GM19452 (cell line): Measurements from ENCODE around the gene FHIT.

Experiments
- ATAC-seq: cut with Tn5 transposase; IDR thresholded peaks from one replicate; pipeline ENCODE4 v1.9.1; 2021; ENCODE audit not compliant: unreplicated experiment

Gene FHIT

DNA sequence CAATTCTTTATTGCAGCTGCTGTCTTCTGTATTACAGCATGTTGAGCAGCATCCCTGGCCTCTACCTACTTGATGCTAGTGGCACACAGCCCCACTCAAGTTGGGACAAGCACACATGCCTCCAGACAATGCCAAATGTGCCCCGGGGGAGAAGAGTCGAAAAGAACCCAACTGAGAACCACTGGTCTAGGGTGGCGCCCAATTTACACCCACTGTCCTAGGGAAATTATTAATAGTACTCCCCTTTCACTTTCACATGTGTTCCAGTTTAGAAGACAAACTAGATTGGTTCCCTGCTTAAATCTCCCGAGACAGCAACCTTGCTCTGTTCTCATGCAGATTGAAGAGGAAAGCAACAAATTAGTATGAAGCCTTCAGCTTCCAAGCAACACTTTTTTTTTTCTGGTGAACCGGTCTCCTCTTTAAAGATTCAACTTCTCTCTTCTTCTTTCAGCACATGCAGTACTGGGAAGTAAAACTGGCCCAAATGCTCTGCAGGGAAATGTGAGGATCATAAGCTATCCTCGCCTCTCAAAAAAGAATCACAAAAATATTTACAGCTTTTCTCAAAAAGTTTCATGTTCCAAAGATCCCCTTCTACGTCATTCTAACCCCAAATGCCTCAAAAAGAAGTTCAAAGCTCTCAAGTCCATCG lies 1377.5 kb downstream of the FHIT start:
- ATAC-seq, result peak; percentile 69

DNA sequence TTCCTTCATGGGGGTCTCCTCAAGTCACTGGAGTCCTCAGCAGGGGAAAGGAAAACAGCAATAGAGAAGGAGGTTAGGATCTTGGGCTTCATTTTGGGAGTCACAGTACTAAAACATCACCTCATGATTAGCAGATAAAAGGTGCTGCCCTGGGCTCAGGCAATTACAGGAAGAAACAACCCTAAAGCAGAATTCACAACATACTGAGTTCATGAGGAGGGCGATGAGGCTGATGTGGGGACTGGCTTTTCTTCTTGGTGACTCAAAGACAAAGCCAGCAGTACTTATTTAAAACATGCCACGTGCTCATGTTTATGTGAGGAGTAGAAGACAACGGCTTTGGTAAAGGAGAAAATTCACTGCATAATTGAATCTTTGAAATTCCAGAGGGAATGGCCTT lies 1379.1 kb downstream of the FHIT start:
- no peak for ATAC-seq

DNA sequence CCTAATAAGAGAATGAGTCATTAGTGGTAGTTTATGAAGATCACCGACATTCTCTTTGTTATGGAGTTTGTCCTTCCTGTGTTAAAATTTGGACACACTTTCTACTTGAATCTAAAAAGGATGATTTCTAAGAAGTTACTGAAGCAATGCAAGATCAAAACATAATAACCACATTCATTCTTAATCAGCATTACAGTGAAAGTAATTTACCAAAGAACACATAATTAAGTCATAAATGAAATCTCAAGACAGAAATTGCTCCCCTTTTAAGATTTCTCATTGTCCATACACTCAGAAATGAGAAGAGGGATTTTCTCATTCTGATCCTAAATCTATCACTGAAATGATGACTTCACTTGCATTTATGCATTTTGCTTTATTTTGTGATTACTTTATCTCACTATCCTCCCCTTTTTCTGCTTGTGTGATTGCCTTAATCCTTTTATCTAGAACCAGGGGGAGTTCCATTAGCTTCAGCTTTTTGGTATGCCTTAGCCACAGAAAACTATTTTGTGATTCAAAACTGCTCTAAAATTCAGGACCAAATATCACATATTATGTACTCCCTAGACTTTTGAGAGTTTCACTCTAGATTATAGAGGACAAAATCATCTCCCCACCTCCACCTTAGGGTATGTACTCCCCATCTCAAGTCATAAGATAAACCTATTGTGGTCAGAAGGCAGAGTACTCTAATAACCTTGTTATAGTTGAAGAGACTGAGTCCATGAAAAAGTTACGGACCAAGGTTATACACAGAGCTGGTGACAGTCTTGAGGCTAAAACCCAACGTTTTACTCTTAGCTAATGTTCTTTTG lies 1383.9 kb downstream of the FHIT start:
- no peak for ATAC-seq

DNA sequence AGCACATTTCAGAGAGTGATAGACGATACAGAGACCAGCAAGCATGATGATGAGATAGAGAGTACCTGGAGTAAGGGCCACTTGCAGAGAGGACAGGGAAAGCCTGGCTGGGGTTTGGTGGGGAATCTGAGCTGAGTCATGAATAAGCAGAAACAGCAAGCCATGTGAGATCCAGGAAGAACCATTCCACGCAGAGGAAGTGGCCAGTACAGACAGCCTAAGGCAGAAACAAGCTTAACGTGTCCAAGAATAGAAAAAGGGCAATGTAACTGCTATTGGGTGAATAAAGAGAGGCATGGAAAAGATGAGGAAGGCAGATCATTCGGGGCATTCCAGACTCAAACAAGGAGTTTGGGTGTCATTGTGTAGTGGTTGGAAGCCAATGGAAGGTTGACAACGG lies 1385.2 kb downstream of the FHIT start:
- no peak for ATAC-seq

DNA sequence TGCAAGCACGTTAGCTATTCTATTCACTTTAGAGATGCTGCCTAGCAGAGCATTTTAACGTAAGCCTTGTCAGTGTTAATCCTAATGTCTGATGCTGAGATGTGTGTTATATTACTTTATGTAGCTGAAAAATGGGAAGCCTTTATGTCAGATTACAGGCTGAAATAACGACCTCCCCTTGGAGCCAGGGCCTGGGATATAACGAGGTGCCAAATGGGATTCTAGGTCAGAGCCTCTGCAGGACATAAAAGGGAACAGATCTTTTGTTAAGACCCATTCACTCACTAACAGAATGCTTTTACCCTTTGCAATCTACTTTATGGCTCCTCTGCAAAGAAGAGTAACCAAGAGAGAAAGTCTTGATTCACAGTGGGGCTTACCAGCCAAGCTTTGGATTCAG lies 1385.9 kb downstream of the FHIT start:
- no peak for ATAC-seq

- ATAC-seq, result no peak
Observed at GRCh38 chr3:59862686-59863085, 1388.6 kb downstream of the FHIT start.

DNA sequence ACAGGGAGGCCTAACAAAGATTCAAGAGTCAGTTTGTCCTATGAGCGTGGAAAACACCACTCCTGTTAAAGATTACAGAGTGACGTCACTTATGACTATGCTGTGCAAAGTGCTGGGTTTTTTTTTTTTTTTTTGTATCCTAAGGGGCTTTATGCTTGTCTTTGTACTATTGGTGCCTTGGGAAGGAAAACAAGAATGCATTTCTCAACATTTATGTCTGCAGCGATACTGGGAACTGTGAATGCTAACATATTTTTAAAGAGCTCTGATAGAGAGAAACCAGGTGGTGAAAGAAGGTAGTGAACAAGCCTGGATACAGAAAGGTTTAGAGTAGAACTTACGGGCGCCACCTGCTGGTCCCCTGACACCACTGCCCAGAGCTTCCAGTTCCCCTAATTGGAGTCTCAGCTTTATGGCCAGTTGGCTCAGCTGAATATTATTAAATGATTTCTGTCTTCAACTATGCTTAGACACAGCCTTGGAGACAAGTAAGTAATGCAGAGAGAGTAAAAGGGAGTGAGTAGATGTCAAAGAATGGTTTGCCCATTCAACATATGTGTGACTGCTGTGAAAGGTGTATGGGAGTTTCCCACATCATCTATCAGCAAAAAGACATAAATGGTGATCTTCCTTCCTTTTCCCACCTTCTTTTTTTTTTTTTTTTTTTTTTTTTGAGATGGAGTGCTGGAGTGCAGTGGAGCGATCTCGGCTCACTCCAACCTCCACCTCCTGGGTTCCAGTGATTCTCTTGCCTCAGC lies 1393.5 kb downstream of the FHIT start:
- ATAC-seq, result peak; percentile 94

DNA sequence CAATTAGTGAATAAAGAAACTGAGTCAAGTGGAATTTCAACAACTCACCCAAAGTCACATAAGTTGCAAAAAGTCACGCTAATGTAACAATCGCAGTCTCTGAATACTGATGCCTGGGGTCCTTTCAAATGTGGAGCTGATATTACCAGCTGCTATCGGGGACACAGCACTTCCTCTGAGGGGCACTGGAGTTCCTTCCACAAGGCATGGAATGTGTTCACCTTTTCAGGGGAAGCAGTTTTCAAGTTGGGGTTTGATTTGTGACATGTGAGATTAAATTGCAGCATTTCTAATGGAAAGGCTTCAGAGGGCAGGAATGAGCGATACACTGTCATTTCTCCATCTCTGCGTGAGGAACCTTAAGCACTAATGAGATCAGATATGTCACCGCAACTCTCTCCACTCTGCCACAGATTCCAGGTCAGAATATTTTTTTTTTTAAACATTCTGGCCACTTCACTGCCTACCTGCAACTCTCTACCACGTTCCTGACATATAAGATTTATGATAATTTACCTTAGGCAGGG lies 1394.3 kb downstream of the FHIT start:
- ATAC-seq, result no peak

DNA sequence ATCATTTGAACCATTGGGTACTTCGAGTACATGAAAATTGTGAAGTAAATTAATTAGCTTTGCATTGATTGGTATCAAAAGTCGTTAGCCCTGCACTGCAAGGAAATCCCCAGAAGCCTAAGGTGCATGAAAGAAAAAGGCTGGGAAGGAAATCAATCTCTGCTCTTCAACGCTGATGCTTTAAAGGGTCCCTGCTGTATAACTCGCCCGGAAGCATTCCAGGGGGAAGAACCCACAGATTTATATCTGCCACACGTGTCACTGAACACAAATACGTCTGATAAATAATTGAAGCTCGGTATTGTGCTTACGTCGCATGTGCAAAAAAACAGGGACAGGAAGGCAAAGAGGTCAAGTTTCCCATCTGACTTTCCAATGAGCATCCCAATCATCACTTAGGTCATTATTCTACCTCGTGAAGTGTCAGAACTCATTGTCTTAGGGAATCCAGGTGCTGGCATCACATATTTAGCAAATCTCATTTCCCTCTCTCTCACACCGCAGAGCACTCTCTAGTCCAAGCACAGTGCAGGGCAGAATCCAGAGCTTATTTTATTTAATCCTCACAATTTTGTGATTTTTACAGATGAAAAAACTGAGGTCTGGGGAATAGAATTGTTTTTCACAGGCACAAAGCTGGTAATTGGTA lies 1397.1 kb downstream of the FHIT start:
- ATAC-seq, result no peak

DNA sequence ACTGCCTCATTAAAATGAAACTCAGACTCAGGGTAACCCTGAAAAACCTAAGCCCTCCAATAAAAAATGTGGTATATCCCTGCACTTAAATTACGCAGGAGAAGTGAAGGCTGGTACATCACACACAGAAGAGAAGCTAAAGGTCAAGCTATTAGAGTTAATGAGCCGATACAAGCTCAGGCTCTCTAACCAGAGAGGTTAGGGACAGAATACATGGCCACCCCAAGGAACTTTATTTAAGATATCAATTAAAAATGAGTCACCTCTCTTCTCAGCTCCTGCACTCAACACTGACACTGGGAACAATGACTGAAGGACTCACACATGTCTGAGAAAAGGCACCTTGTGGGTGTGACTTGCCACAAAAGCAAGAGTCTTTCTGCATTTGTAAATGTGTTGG lies 1400.8 kb downstream of the FHIT start:
- ATAC-seq, result no peak

GRCh38 chr3:59845386-59845785 lies 1405.9 kb downstream of the FHIT start:
- ATAC-seq, result no peak

GRCh38 chr3:59843821-59844220 lies 1407.4 kb downstream of the FHIT start:
- no peak for ATAC-seq

DNA sequence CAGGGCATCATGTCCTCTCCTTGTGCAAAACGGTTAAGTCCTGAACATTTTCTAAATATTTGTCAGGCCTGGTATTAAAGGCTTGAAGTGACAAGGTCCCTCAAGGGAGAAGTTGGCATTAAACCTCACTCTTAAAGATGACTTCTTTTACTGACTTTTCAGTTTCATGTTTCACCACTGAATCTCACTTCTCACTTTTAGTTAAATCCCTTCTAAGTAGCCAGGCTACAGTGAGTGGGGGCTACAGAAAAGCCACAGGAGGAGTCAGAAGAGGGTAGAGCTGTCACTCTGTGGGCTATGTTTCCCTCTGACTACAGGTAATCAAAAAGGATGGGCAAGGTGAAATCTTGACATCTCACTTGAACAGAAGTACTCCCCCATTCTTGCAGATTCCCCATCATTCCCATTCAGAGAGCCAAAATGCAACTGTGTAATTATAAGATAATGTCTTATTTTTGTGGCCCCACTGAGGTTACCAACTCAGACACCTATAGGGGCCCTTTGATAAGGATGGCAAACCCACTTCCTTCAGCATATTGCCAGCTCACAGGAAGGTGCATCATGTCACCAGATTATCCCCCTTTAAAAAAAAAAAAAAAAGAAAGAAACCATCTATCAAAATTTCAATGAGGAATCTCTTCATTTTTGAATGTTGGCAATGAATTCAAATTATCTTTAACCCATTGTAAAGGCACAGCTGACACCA lies 1411.3 kb downstream of the FHIT start:
- ATAC-seq, result peak; percentile 93

DNA sequence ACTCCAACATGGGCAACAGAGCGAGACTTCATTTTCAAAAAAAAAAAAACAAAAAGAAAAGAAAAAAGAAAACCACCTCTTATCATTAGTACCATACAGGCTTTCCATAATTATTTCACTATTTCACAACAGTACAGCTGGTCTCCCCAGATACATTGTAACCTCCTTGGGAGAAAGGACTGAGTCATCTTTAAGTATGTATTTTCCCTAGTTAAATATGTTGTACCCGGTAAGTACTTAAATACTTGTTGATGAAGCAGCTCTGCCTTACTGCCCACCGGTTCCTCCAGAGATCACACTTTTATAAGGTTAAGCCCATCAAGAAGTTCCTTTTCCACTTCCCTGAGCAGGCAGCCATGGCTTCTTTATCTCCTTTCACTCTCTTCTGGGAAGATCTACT lies 1412.0 kb downstream of the FHIT start:
- ATAC-seq, result no peak

DNA sequence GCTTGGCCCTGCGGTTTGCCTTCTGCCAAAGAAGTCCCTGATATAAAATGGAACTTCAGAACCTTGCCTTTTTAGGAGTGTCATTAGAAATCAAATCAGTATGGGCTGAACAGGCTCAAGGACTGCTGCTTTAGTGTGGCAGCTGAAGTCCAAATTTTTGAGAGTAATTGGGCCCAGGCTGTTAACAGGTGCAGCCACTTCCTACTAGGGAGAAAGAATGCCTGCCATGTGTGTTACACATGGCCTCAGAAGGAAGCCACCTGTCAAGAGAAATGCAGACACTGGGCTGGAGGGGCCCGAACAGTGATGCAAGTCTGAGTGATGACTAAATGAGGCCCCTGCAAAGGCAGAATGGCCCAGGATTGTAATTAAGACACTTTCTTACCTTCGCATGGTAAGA lies 1414.7 kb downstream of the FHIT start:
- no peak for ATAC-seq

DNA sequence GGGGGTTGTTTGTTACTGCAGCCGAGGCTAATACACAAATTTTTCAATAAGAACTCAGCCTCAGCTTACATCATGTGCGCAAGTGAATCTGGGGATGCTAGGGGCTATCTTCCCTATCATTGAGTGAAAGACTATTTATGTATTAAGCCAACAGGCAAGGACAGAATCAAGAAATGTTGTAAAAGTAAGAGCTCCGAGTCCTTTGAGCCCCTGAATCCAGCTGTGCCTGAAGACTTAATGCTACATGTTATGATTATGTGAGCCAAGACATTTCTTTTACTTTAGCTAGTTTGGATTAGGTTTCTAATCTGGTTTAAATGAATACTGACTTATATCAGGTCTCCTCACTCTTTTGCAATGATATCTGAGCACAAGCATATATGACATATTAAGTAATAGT lies 1418.5 kb downstream of the FHIT start:
- ATAC-seq, result no peak

- ATAC-seq, result no peak
Observed at GRCh38 chr3:59832241-59832640, 1419.0 kb downstream of the FHIT start.

- no peak for ATAC-seq
Observed at GRCh38 chr3:59831394-59831793, 1419.9 kb downstream of the FHIT start.

GRCh38 chr3:59829527-59829926 lies 1421.7 kb downstream of the FHIT start:
- ATAC-seq, result no peak

GRCh38 chr3:59824876-59825275 lies 1426.4 kb downstream of the FHIT start:
- no peak for ATAC-seq

GRCh38 chr3:59821274-59821673 lies 1430.0 kb downstream of the FHIT start:
- ATAC-seq, result no peak
